Measurements from ENCODE around the gene MIGA2. TPM values are rescaled to one million over a fixed set of nuclear protein-coding genes. Genes with fewer than 3 reads are reported as not detected.
A peak's percentile ranks its signal among the peaks of the same experiment; 100 is the strongest.

The MIGA2 gene
- total and polyA plus RNA-seq, 4 experiments from 2014 or later = 6.6 to 84.2 (median 46.1) TPM

DNA sequence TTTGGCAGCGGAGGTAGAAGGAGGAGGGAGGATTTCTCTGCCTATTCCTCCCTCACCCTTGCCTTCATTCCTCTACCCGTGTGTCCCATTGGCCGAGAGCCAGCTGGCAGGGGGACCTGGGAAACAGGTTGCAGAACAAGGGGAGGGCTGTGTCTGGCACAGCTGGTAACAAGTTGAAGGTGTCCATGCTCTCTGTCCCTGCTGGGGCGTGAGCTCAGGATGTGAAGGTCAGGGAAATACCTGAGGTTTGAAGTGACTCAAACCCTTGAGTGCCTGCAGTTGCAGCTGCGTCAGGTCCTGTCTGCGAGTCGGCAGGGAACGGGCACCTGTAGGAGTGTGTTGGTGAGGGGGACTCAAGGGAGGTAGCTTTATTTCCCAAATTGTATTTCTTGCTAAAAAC is 16.2 kb downstream of the MIGA2 start:
- Histone ChIP-seq H3K36me3 (ENCODE audit: insufficient read depth, low read length) (peaks cover 21% of the 10 kb centered on the region), H3K4me3 (ENCODE audit: low read length in 2 of 2) (no peak overlapping the region), H3K9me3 (ENCODE audit: control insufficient read depth in 1 of 2, low read length in 2 of 2) (no peaks in the 10 kb centered on the region), H3K4me1 (ENCODE audit: insufficient read depth, low read length) (no peaks in the 10 kb centered on the region), H3K27me3 (ENCODE audit: insufficient read depth, low read length) (no peaks in the 10 kb centered on the region), H3K27ac (ENCODE audit: low read depth, low read length) (no peak overlapping the region)
- intact Hi-C loops (cut with micrococcal nuclease) = no loop called here
- no peak for DNase-seq
- ChIA-PET CTCF (ENCODE audit: partially characterized antibody) (no interaction called here), POLR2A (ENCODE audit: partially characterized antibody) (no interaction called here)
- no peaks in the 10 kb centered on the region for H3K27me3 Mint-ChIP-seq
- H3K4me3 Mint-ChIP-seq = no peak overlapping the region
- peak overlapping the region in 2 of 7 donors; percentile 48 to 53 for H3K27ac Mint-ChIP-seq
- H3K4me1 Mint-ChIP-seq = no peaks in the 10 kb centered on the region
- H3K36me3 Mint-ChIP-seq = peaks cover 18 to 37% of the 10 kb centered on the region in 2 donors
- no peaks in the 10 kb centered on the region for H3K9me3 Mint-ChIP-seq

DNA sequence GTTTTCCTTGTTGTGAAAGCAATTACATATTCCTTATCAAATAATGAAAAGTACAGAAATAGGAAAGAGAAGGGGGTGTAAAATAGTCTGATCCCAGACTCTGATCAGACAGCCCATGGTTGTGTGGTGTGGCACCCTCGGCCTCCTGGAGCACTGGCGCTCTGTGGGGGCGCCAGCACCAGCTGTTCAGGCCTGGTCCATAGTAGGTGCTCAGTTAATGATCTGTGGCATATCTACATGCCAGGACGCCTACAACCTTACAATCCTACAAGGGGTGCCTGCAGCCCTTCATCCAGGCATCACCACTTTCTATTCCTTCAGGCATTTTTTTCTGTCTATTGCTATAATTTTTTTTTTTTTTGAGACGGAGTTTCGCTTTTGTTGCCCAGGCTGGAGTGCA is 16.6 kb downstream of the MIGA2 start:
- no peaks in the 10 kb centered on the region for H3K27me3 ChIP-seq (ENCODE audit: insufficient read depth, low read length)
- no peak overlapping the region for H3K4me3 ChIP-seq (ENCODE audit: low read length in 2 of 2)
- H3K27ac ChIP-seq (ENCODE audit: low read depth, low read length) = no peak overlapping the region
- H3K36me3 ChIP-seq (ENCODE audit: insufficient read depth, low read length) = peaks cover 21% of the 10 kb centered on the region
- no peak overlapping the region for H3K4me3 Mint-ChIP-seq
- DNase-seq = no peak
- no peak overlapping the region for H3K27ac Mint-ChIP-seq
- H3K9me3 Mint-ChIP-seq = no peaks in the 10 kb centered on the region
- intact Hi-C loops (cut with micrococcal nuclease) = no loop called here
- H3K9me3 ChIP-seq (ENCODE audit: control insufficient read depth in 1 of 2, low read length in 2 of 2) = no peaks in the 10 kb centered on the region
- H3K36me3 Mint-ChIP-seq = peaks cover 20 to 41% of the 10 kb centered on the region in 2 donors
- no peaks in the 10 kb centered on the region for H3K4me1 ChIP-seq (ENCODE audit: insufficient read depth, low read length)
- no peaks in the 10 kb centered on the region for H3K27me3 Mint-ChIP-seq
- no peaks in the 10 kb centered on the region for H3K4me1 Mint-ChIP-seq
- ChIA-PET CTCF (ENCODE audit: partially characterized antibody) (no interaction called here), POLR2A (ENCODE audit: partially characterized antibody) (no interaction called here)

DNA sequence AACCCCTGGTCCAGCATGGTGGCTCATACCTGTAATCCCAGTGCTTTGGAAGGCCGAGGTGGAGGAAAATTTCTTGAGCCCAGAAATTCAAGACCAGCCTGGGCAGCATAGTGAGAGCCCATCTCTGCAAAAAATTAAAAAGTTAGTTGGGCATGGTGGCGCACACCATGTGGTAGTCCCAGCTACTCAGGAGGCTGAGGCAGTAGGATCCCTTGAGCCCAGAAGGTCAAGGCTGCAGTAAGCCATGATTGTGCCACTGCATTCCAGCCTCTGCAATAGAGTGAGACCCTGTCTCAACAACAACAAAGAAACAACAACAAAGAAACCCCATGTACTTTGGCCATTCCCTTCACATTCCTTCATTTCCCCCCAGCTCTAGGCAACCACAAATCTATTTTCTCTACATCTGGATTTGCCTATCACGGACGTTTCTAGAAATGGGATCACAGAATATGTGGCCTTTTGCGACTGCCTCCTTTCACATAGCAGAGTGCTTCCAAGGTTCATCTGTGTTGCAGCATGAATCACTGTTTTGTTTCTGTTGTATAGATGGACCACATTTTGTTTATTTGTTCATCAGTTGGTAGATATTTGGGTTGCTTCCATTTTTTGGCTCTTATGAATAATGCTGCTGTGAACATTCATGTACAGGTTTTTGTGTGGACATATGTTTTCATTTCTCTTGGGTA is 17.9 kb downstream of the MIGA2 start:
- Mint-ChIP-seq H3K9me3 (no peaks in the 10 kb centered on the region), H3K27me3 (no peaks in the 10 kb centered on the region), H3K4me1 (no peaks in the 10 kb centered on the region), H3K4me3 (no peak overlapping the region), H3K36me3 (peaks cover 18 to 36% of the 10 kb centered on the region in 2 donors), H3K27ac (peak overlapping the region in 1 of 7 donors; percentile 32)
- Histone ChIP-seq H3K4me1 (ENCODE audit: insufficient read depth, low read length) (no peaks in the 10 kb centered on the region), H3K36me3 (ENCODE audit: insufficient read depth, low read length) (peaks cover 18% of the 10 kb centered on the region), H3K9me3 (ENCODE audit: control insufficient read depth in 1 of 2, low read length in 2 of 2) (no peaks in the 10 kb centered on the region), H3K27ac (ENCODE audit: low read depth, low read length) (no peak overlapping the region), H3K4me3 (ENCODE audit: low read length in 2 of 2) (no peak overlapping the region), H3K27me3 (ENCODE audit: insufficient read depth, low read length) (no peaks in the 10 kb centered on the region)
- ChIA-PET CTCF (ENCODE audit: partially characterized antibody) (no interaction called here), POLR2A (ENCODE audit: partially characterized antibody) (no interaction called here)
- intact Hi-C loops (cut with micrococcal nuclease) = no loop called here
- no peak for DNase-seq

DNA sequence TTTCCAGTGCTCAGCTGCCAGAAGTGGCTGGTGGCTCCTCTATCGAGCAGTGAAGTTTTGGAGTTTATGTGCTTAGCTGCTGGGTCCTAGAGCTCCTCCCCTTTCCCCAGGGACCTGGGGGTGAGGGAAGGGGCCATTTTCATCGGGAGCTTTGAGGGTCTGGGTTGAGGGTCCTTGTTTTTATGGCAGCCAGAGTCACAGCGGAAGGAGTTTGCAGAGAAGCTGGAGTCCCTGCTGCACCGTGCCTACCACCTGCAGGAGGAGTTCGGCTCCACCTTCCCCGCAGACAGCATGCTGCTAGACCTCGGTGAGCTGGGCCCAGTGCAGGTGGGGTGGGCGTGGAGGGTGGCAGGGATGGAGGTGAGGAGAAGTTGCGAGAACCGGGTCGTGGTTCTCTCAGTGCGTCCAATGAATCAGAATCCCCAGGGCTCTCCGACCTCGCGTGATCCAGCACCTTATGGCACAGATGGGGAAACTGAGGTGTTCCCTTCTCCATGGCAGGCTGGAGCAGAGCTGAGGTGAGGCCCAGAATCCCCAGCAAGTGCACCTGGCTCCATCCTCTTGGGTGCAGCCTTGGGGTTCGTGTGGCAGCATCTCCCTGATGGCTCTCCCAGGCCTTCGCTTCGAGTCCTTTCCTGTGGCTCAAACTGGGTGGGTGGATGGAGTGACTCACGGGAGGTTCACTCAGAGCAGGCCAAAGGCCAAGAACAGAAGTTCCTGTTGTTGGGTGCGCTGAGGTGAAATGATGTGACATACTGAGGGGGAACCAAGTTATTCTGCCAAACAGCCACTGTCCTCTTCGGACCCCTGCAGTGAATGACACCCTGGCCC is 22.8 kb downstream of the MIGA2 start:
- peaks cover 0 to 2% (median 0%) of the 10 kb centered on the region in 8 donors for H3K9me3 Mint-ChIP-seq
- H3K4me3 Mint-ChIP-seq = no peak overlapping the region
- no peaks in the 10 kb centered on the region for H3K4me1 ChIP-seq (ENCODE audit: insufficient read depth, low read length)
- peaks cover 32% of the 10 kb centered on the region for H3K36me3 ChIP-seq (ENCODE audit: insufficient read depth, low read length)
- CTCF ChIA-PET (ENCODE audit: partially characterized antibody) = no interaction called here
- no peak overlapping the region for H3K27ac ChIP-seq (ENCODE audit: low read depth, low read length)
- H3K36me3 Mint-ChIP-seq = peaks cover 20 to 48% of the 10 kb centered on the region in 2 donors
- POLR2A ChIA-PET (ENCODE audit: partially characterized antibody) = no interaction called here
- no peak for DNase-seq
- no peaks in the 10 kb centered on the region for H3K4me1 Mint-ChIP-seq
- no peaks in the 10 kb centered on the region for H3K27me3 Mint-ChIP-seq
- no peaks in the 10 kb centered on the region for H3K27me3 ChIP-seq (ENCODE audit: insufficient read depth, low read length)
- H3K4me3 ChIP-seq (ENCODE audit: low read length in 2 of 2) = no peak overlapping the region
- intact Hi-C loops (cut with micrococcal nuclease) = no loop called here
- no peaks in the 10 kb centered on the region for H3K9me3 ChIP-seq (ENCODE audit: control insufficient read depth in 1 of 2, low read length in 2 of 2)
- H3K27ac Mint-ChIP-seq = no peak overlapping the region

DNA sequence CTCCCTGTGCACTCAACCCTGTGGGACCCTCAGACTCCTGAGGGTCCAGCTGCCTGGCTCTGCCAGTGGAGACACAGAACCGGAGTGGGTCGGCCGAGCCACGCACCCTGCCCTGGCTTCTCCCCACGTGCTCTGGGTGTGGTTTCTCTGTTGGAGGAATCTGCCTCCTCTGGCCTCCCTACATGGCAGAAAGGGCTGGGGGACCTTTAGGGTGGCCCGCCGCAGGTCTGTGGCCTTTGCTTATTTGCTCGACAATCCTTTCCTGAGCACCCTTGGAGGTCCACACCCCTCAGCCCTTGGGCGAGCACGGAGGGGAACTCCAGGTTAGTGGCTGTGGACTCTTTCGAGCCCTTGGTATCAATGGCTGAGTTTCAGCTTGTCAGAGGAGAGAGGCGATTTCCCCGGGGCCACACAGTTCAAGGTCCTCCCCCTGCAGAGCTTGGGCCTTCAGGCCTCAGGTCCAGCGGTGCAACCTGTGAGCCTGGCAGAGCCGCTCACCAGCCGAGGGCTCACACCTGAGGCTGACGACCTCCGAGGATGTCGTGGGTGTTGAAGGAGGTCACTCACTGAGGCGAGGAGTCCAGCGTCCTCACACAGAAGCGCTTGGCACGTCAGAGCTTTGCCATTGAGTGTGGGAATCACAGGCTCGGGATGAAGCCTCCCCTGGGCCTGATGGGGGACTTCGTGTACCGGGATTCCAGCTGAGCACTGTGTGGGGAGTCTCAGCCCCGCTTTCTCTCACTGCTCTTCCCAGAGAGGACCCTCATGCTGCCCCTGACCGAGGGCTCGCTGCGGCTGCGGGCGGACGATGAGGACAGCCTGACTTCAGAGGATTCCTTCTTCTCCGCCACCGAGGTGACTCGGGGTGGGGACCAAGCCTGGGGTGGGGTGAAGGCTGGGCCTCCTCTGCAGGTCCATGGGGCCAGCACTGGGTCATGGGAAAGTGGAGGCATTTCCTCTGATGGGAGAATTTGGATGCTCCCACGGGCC is 23.7 kb downstream of the MIGA2 start:
- no peak overlapping the region for H3K4me3 Mint-ChIP-seq
- no peaks in the 10 kb centered on the region for H3K4me1 Mint-ChIP-seq
- Histone ChIP-seq H3K4me3 (ENCODE audit: low read length in 2 of 2) (no peak overlapping the region), H3K9me3 (ENCODE audit: control insufficient read depth in 1 of 2, low read length in 2 of 2) (no peaks in the 10 kb centered on the region), H3K36me3 (ENCODE audit: insufficient read depth, low read length) (peaks cover 36% of the 10 kb centered on the region), H3K27ac (ENCODE audit: low read depth, low read length) (no peak overlapping the region), H3K27me3 (ENCODE audit: insufficient read depth, low read length) (no peaks in the 10 kb centered on the region), H3K4me1 (ENCODE audit: insufficient read depth, low read length) (no peaks in the 10 kb centered on the region)
- H3K9me3 Mint-ChIP-seq = peaks cover 0 to 2% (median 0%) of the 10 kb centered on the region in 8 donors
- H3K27me3 Mint-ChIP-seq = no peaks in the 10 kb centered on the region
- DNase-seq = no peak
- CTCF ChIA-PET (ENCODE audit: partially characterized antibody) = interaction anchor here (0.6 kb wide), 1 partner anchor 67 kb away, joined by 3 read pairs; no protein-coding TSS in a partner anchor
- H3K36me3 Mint-ChIP-seq = peaks cover 14 to 45% of the 10 kb centered on the region in 2 donors
- no peak overlapping the region for H3K27ac Mint-ChIP-seq
- POLR2A ChIA-PET (ENCODE audit: partially characterized antibody) = no interaction called here
- intact Hi-C loops (cut with micrococcal nuclease) = no loop called here

DNA sequence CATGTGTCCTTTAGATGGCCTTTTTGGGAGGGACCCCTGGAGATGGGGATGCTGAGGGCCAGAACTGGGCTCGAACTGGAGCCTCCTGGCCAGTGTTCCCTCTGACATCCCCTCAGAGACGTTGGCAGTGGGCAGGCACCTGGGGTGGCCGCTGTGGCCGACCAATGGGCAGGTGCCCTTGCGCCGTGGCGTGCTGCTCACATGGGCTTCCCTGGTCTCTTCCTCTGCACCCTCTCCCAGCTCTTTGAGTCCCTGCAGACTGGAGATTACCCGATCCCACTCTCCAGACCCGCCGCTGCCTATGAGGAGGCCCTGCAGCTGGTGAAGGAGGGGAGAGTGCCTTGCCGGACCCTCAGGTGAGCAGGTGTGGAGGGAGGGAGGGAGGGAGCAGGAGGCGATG is 24.6 kb downstream of the MIGA2 start:
- Mint-ChIP-seq H3K27ac (no peak overlapping the region), H3K4me1 (no peaks in the 10 kb centered on the region), H3K9me3 (peaks cover 0 to 2% (median 0%) of the 10 kb centered on the region in 8 donors), H3K36me3 (peaks cover 19 to 49% of the 10 kb centered on the region in 2 donors), H3K27me3 (no peaks in the 10 kb centered on the region), H3K4me3 (no peak overlapping the region)
- POLR2A ChIA-PET (ENCODE audit: partially characterized antibody) = no interaction called here
- intact Hi-C loops (cut with micrococcal nuclease) = no loop called here
- Histone ChIP-seq H3K4me3 (ENCODE audit: low read length in 2 of 2) (no peak overlapping the region), H3K9me3 (ENCODE audit: control insufficient read depth in 1 of 2, low read length in 2 of 2) (no peaks in the 10 kb centered on the region), H3K36me3 (ENCODE audit: insufficient read depth, low read length) (peaks cover 41% of the 10 kb centered on the region), H3K27me3 (ENCODE audit: insufficient read depth, low read length) (no peaks in the 10 kb centered on the region), H3K4me1 (ENCODE audit: insufficient read depth, low read length) (no peaks in the 10 kb centered on the region), H3K27ac (ENCODE audit: low read depth, low read length) (no peak overlapping the region)
- DNase-seq = no peak
- CTCF ChIA-PET (ENCODE audit: partially characterized antibody) = no interaction called here

DNA sequence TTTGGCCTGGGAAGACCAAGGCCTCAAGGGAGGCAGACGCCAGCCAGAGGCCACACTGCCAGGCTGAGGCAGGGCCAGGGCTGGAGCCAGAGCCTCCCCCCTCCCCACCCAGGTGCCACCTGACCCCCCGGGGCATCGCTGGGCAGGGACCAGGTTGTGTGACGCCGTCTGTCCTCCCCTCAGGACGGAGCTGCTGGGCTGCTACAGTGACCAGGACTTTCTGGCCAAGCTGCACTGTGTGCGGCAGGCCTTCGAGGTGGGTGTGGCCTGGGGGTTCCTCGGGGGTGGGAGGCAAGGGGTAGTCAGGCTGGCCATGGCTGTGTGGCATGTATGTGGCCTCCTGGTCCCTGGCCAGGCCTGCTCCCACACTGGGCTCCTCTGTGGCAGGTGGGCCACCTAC is 26.6 kb downstream of the MIGA2 start:
- DNase-seq = no peak
- H3K36me3 ChIP-seq (ENCODE audit: insufficient read depth, low read length) = peaks cover 47% of the 10 kb centered on the region
- intact Hi-C loops (cut with micrococcal nuclease) = no loop called here
- ChIA-PET POLR2A (ENCODE audit: partially characterized antibody) (no interaction called here), CTCF (ENCODE audit: partially characterized antibody) (no interaction called here)
- peaks cover 0 to under 1% (median 0%) of the 10 kb centered on the region in 4 donors for H3K4me1 Mint-ChIP-seq
- H3K27ac Mint-ChIP-seq = no peak overlapping the region
- H3K27ac ChIP-seq (ENCODE audit: low read depth, low read length) = no peak overlapping the region
- H3K4me3 Mint-ChIP-seq = no peak overlapping the region
- peaks cover 3% of the 10 kb centered on the region for H3K4me1 ChIP-seq (ENCODE audit: insufficient read depth, low read length)
- H3K4me3 ChIP-seq (ENCODE audit: low read length in 2 of 2) = no peak overlapping the region
- H3K9me3 ChIP-seq (ENCODE audit: control insufficient read depth in 1 of 2, low read length in 2 of 2) = no peaks in the 10 kb centered on the region
- no peaks in the 10 kb centered on the region for H3K27me3 ChIP-seq (ENCODE audit: insufficient read depth, low read length)
- H3K36me3 Mint-ChIP-seq = peaks cover 16 to 39% of the 10 kb centered on the region in 2 donors
- H3K9me3 Mint-ChIP-seq = peaks cover 0 to 2% (median 0%) of the 10 kb centered on the region in 8 donors
- H3K27me3 Mint-ChIP-seq = no peaks in the 10 kb centered on the region

All from CD4-positive, alpha-beta memory T cell (primary cell).